Measurements from ENCODE around the gene SMKR1. TPM values are rescaled to one million over a fixed set of nuclear protein-coding genes. Genes with fewer than 3 reads are reported as not detected.

Gene SMKR1
- total RNA-seq, 1 experiment from 2014 or later: 0.87 TPM

- Histone ChIP-seq H3K18ac (ENCODE audit: insufficient read length, low read depth, low read length) (no peak overlapping the region), H3K4me1 (ENCODE audit: insufficient read depth, low read length) (no peaks in the 10 kb centered on the region), H4K91ac (ENCODE audit: insufficient read length, low read depth, low read length) (no peak overlapping the region), H2AK5ac (ENCODE audit: insufficient read length, low read length) (no peak overlapping the region), H3K56ac (ENCODE audit: insufficient read length, low read depth, low read length) (no peak overlapping the region), H3K27me3 (ENCODE audit: insufficient read depth, low read length) (no peaks in the 10 kb centered on the region), H2BK5ac (ENCODE audit: insufficient read length, low read length) (no peak overlapping the region), H3T11ph (ENCODE audit: low read length) (no peak overlapping the region), H2AFZ (ENCODE audit: low read length) (no peak overlapping the region), H2BK20ac (ENCODE audit: low read depth, low read length, poor library complexity, severe bottlenecking) (no peak overlapping the region), H3K79me2 (ENCODE audit: insufficient read depth, low read length) (no peaks in the 10 kb centered on the region), H4K8ac (replicated peaks; ENCODE audit: insufficient read length, low read depth, low read length) (no peak overlapping the region), H3K27ac (ENCODE audit: insufficient read length, low read depth, low read length) (no peak overlapping the region), H3K9ac (ENCODE audit: extremely low read depth, insufficient read length, low read length) (no peak overlapping the region), H4K20me1 (ENCODE audit: control insufficient read depth, insufficient read depth, insufficient read length) (no peaks in the 10 kb centered on the region), H2BK15ac (ENCODE audit: low read depth, low read length) (no peak overlapping the region), H3K79me1 (ENCODE audit: insufficient read depth, low read depth, low read length, poor library complexity, severe bottlenecking) (no peaks in the 10 kb centered on the region), H3K9me3 (ENCODE audit: control insufficient read depth, low read depth, low read length) (no peaks in the 10 kb centered on the region), H4K5ac (ENCODE audit: insufficient read length, low read depth, low read length) (no peak overlapping the region), H3K23me2 (ENCODE audit: insufficient read length, low read depth, low read length, poor library complexity, severe bottlenecking) (no peaks in the 10 kb centered on the region), H3K4me2 (ENCODE audit: insufficient read depth, insufficient read length, low read length) (no peak overlapping the region), H3K14ac (ENCODE audit: insufficient read depth, low read length) (no peak overlapping the region), H2BK12ac (ENCODE audit: insufficient read length, low read depth, low read length) (no peak overlapping the region), H3K23ac (ENCODE audit: insufficient read length, low read depth, low read length) (no peak overlapping the region), H2BK120ac (ENCODE audit: low read depth, low read length, poor library complexity, severe bottlenecking) (no peak overlapping the region), H3K4ac (ENCODE audit: low read depth, low read length) (no peak overlapping the region)
- no peak for DNase-seq
- WGBS (ENCODE audit: extremely low coverage, insufficient read length, low lambda C conversion rate): no CpG with 5 or more reads among the region's 8 CpGs
- no peak overlapping the region for H3K4me3 Mint-ChIP-seq
- peaks cover 9 to 22% (median 19%) of the 10 kb centered on the region in 3 experiments for H3K36me3 Mint-ChIP-seq (ENCODE audit: insufficient read depth in 1 of 3, low read depth in 3 of 3)
- no peak for TF ChIP-seq CTCF (conservative IDR thresholded peaks at IDR 0.05)
- H3K27ac Mint-ChIP-seq: no peak overlapping the region
- H3K9me3 Mint-ChIP-seq: no peaks in the 10 kb centered on the region; a peak in 1 of 5 replicates
- no peaks in the 10 kb centered on the region for H3K27me3 Mint-ChIP-seq (ENCODE audit: low read depth)
- H3K4me1 Mint-ChIP-seq: no peaks in the 10 kb centered on the region
These were observed 19.6 kb upstream of the SMKR1 start for GRCh38 chr7:129482781-129483180.
